Left lung (tissue), 10 donors: Measurements from ENCODE around the gene CLUH. TPM values are rescaled to one million over a fixed set of nuclear protein-coding genes. Genes with fewer than 3 reads are reported as not detected.
"Not testable (repeated sequence)": the region's sequence is repeated elsewhere in the genome, so short reads cannot be mapped to it uniquely, and the experiment has no call there.

Source experiments
- ATAC-seq: fragments of 200-7000 bp; cut with Tn5 transposase; one replicate; pipeline ENCODE4 v1.9.1; 2020; ENCODE audit warnings: moderate library complexity
- DNase-seq, 4 donors: peaks; one replicate each; pipeline ENCODE4 v3.0.0-alpha.2; 2013 to 2020
- H3K27ac ChIP-seq, 2 donors: fragments of 200-600 bp; sonication (generic) in 1 of 2; one replicate each; pipeline versions ENCODE4 v1.5.0 to v1.8.0; 2020 to 2021
- H3K27me3 ChIP-seq, 2 donors: fragments of 200-600 bp; sonication (generic) in 1 of 2; one replicate each; pipeline versions ENCODE4 v1.5.0 to v1.8.0; 2020 to 2021
- H3K36me3 ChIP-seq, 2 donors: fragments of 200-600 bp; sonication (generic) in 1 of 2; one replicate each; pipeline versions ENCODE4 v1.5.0 to v1.8.0; 2020 to 2021
- H3K4me1 ChIP-seq, 2 donors: fragments of 200-600 bp; one replicate each; pipeline ENCODE4 v1.8.0; 2021
- H3K4me3 ChIP-seq, 2 donors: fragments of 200-600 bp; sonication (generic) in 1 of 2; one replicate each; pipeline versions ENCODE4 v1.5.0 to v1.8.0; 2020 to 2021; ENCODE audit warnings: mild to moderate bottlenecking in 1 of 2
- H3K9me3 ChIP-seq, 2 donors: fragments of 200-600 bp; sonication (generic) in 1 of 2; one replicate each; pipeline versions ENCODE4 v1.5.0 to v1.8.0; 2020 to 2021
- intact Hi-C, 2 donors: fragments of 100-400 bp; cut with DNase I; formaldehyde crosslinking; loops; one replicate each; pipeline versions ENCODE4 v1.11.2 to v1.14.2; 2022
- polyA plus RNA-seq, 6 donors: library from polyadenylated mRNA; unstranded; fragments of 120-200 nt; gene quantifications; one replicate each; pipeline ENCODE4 v1.2.1, GENCODE V29; 2013; ENCODE audit not compliant: insufficient read length in 6 of 6
- total RNA-seq, 2 donors: library from RNA; stranded (reverse); fragmentation: NEBNext Ultra II Directional; extraction: Animal tissue kit (Norgen Biotek cat#: 25700); gene quantifications; one replicate each; pipeline ENCODE4 v1.2.1, GENCODE V29; 2021
- TF ChIP-seq, protein P1 (sequence below), 2 donors: fragments of 200-600 bp; sonication (generic) in 1 of 2; IDR thresholded peaks; one replicate each; pipeline versions ENCODE4 v1.5.0 to v1.8.0; 2021; ENCODE audit warnings: antibody characterized with exemption in 2 of 2
- donor health status: DM: no; HTN: yes; CAD: no.
- donor health status: DM: no; HTN: no; CAD: no.

Gene CLUH
- total and polyA plus RNA-seq, 8 donors = 20.9 to 71.8 (median 27.6) TPM

DNA sequence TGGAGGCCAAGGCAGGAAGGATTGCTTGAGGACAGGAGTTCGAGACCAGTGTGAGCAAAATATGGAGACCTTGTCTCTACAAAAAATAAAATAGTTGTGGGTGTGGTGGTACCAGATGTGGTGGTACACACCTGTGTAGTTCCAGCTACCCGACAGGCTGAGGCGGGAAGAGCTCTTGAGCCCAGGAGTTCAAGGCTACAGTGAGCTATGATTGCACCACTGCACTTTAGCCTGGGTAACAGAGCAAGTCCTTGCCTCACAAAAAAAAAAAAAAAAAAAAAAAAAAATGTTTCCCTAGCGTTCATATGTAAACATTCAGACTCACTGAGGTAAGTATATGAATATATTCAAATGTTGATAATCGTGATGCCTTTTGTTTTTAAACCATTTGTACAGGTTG lies 39.5 kb downstream of the CLUH start:
- Histone ChIP-seq H3K36me3 (peaks cover 0 to 99% of the 10 kb centered on the region in 2 donors), H3K27me3 (no peaks in the 10 kb centered on the region), H3K9me3 (no peaks in the 10 kb centered on the region), H3K4me1 (no peaks in the 10 kb centered on the region), H3K27ac (no peak overlapping the region), H3K4me3 (no peak overlapping the region)
- TF ChIP-seq, protein P1, sequence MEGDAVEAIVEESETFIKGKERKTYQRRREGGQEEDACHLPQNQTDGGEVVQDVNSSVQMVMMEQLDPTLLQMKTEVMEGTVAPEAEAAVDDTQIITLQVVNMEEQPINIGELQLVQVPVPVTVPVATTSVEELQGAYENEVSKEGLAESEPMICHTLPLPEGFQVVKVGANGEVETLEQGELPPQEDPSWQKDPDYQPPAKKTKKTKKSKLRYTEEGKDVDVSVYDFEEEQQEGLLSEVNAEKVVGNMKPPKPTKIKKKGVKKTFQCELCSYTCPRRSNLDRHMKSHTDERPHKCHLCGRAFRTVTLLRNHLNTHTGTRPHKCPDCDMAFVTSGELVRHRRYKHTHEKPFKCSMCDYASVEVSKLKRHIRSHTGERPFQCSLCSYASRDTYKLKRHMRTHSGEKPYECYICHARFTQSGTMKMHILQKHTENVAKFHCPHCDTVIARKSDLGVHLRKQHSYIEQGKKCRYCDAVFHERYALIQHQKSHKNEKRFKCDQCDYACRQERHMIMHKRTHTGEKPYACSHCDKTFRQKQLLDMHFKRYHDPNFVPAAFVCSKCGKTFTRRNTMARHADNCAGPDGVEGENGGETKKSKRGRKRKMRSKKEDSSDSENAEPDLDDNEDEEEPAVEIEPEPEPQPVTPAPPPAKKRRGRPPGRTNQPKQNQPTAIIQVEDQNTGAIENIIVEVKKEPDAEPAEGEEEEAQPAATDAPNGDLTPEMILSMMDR (IDR thresholded peaks at IDR 0.05) = no peak
- intact Hi-C loops = no loop called here
- no peak for ATAC-seq
- DNase-seq = no peak

- H3K9me3 ChIP-seq, intact Hi-C loops, H3K36me3 ChIP-seq, DNase-seq, H3K27me3 ChIP-seq, H3K4me3 ChIP-seq, ATAC-seq, H3K27ac ChIP-seq: not testable (repeated sequence)
- peaks cover 0 to 33% of the 10 kb centered on the region in 2 donors for H3K4me1 ChIP-seq
Measured at GRCh38 chr17:2660410-2660809, 51.2 kb downstream of the CLUH start.

DNA sequence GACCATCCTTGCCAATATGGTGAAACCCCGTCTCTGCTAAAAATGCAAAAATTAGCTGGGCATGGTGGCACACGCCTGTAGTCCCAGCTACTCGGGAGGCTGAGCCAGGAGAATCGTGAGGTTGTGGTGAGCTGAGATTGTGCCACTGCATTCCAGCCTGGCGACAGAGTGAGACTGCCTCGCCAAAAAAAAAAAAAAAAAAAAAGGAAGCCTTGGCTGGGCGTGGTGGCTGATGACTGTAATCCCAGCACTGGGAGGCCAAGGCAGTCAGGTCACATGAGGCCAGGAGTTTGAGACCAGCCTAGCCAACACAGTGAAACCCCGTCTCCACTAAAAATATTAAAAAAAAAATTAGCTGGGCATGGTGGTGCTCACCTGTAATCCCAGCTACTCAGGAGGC lies 52.2 kb downstream of the CLUH start:
- peak; percentile 52 for ATAC-seq
- H3K36me3 ChIP-seq = peaks cover 0 to 13% of the 10 kb centered on the region in 2 donors
- intact Hi-C loops, H3K9me3 ChIP-seq, H3K4me3 ChIP-seq, H3K27me3 ChIP-seq, DNase-seq: not testable (repeated sequence)
- peak overlapping the region in 1 of 2 donors; percentile 57 for H3K27ac ChIP-seq
- H3K4me1 ChIP-seq = peaks cover 0 to 35% of the 10 kb centered on the region in 2 donors

DNA sequence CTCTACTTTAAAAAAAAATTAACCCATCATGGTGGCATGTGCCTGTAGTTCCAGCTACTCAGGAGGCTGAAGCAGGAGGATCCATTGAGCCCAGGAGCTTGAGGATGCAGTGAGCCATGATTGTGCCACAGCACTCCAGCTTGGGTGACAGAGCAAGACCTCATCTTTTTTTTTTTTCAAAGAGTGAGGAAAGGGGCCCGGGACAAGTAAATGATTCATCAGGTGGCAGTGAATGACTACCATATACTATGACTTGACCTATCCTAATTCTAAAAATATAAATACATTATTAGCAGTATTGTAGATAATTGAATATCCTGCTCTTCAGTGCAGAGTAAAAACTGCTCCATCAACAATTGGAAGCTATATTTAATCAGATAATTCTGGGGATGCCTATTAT lies 55.3 kb downstream of the CLUH start:
- H3K36me3 ChIP-seq = peaks cover 0 to 23% of the 10 kb centered on the region in 2 donors
- H3K27ac ChIP-seq = no peak overlapping the region
- no peaks in the 10 kb centered on the region for H3K27me3 ChIP-seq
- H3K4me1 ChIP-seq = peaks cover 0 to 35% of the 10 kb centered on the region in 2 donors
- no peak overlapping the region for H3K4me3 ChIP-seq
- peaks cover 0 to 2% of the 10 kb centered on the region in 2 donors for H3K9me3 ChIP-seq
- intact Hi-C loops = no loop called here
- TF ChIP-seq, protein P1 (IDR thresholded peaks at IDR 0.05) = no peak
- ATAC-seq = no peak
- DNase-seq = no peak

DNA sequence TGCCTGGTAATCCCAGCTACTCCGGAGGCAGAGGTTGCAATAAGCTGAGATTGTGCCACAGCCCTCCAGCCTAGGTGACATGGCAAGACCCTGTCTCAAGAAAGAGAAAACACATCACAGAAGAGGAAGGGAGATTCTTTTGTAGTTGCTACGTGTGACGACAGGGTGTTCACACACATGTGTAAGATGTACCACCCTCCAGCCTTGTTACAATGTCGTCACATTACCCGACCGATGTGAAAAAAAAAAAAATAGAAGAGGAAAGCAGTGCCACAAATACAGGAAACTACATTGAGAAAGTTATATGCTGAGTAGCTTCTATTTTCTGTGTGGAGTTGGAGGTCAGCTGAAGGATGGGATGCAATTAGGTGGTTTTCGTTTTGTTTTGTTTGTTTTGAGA lies 56.0 kb downstream of the CLUH start:
- DNase-seq (no peak), ATAC-seq (no peak)
- H3K4me3 ChIP-seq = no peak overlapping the region
- H3K4me1 ChIP-seq = peaks cover 0 to 35% of the 10 kb centered on the region in 2 donors
- intact Hi-C loops = no loop called here
- H3K27me3 ChIP-seq = no peaks in the 10 kb centered on the region
- peak overlapping the region in 1 of 2 donors; percentile 20 for H3K27ac ChIP-seq
- H3K36me3 ChIP-seq = peaks cover 0 to 23% of the 10 kb centered on the region in 2 donors
- TF ChIP-seq, protein P1 (IDR thresholded peaks at IDR 0.05) = no peak
- H3K9me3 ChIP-seq = peaks cover 0 to 2% of the 10 kb centered on the region in 2 donors

DNA sequence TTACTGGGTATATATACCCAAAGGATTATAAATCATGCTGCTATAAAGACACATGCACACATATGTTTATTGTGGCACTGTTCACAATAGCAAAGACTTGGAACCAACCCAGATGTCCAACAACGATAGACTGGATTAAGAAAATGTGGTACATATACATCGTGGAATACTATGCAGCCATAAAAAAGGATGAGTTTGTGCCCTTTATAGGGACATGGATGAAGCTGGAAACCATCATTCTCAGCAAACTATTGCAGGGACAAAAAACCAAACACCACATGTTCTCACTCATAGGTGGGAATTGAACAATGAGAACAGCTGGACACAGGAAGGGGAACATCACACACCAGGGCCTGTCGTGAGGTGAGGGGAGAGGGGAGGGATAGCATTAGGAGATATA lies 58.7 kb downstream of the CLUH start:
- peaks cover 0 to 32% of the 10 kb centered on the region in 2 donors for H3K36me3 ChIP-seq
- DNase-seq, H3K9me3 ChIP-seq, H3K27ac ChIP-seq, intact Hi-C loops, H3K4me3 ChIP-seq, H3K27me3 ChIP-seq, ATAC-seq: not testable (repeated sequence)
- H3K4me1 ChIP-seq = peaks cover 0 to 23% of the 10 kb centered on the region in 2 donors

DNA sequence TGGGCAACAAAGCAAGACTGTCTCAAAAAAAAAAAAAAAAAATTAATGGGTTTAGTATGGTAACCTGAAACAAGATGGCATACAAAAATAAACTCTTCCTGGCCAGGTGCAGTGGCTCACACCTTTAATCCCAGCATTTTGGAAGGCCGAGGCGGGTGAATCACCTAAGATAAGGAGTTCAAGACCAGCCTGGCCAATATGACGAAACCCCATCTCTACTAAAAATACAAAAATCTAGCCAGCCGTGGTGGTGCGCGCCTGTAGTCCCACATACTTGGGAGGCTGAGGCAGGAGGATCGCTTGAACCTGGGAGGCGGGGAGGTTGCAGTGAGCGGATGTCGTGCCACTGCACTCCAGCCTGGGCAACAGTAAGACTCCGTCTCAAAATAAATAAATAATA lies 62.4 kb downstream of the CLUH start:
- ATAC-seq (no peak), DNase-seq (no peak)
- H3K9me3 ChIP-seq = peaks cover 0 to 2% of the 10 kb centered on the region in 2 donors
- H3K4me1 ChIP-seq = peaks cover 0 to 8% of the 10 kb centered on the region in 2 donors
- H3K27me3 ChIP-seq = no peaks in the 10 kb centered on the region
- no peak overlapping the region for H3K4me3 ChIP-seq
- TF ChIP-seq, protein P1 (IDR thresholded peaks at IDR 0.05) = no peak
- H3K27ac ChIP-seq = no peak overlapping the region
- intact Hi-C loops = no loop called here
- peaks cover 0 to 37% of the 10 kb centered on the region in 2 donors for H3K36me3 ChIP-seq
